ENCODE data around the gene NEURL1B.

Gene NEURL1B

DNA sequence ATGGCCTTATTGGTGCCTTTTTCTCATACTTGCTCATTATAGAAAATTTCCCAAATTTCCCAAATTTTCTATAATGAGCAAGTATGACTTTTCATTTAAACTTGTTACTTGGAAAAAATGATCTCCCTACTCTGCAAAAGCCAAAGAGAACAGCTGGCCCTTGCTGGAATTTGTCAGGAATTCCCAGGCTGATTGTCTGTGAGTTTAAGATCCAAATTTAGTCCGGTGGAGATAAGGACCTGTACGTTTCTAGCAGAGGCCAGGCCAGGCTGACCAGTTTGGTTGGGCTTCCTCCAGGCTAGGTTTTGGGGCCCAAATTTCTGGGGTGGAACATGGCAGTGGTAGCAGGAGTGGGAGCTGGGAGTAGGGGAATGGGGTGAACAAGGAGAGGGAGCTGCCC lies 51.9 kb downstream of the NEURL1B start:
- DNase-seq (ENCODE audit: extremely low spot score) = no peak
- ChIA-PET POLR2A (no interaction called here), CTCF (interaction anchor here (1.1 to 1.4 kb wide), 2 partner anchors 14 to 219 kb away, joined by 3 to 4 read pairs; no protein-coding TSS in a partner anchor)
- TF ChIP-seq FOXM1 (IDR thresholded peaks at IDR 0.05; ENCODE audit: borderline replicate concordance) (no peak), L3MBTL2 (conservative IDR thresholded peaks at IDR 0.05) (no peak), FOXA1 (IDR thresholded peaks at IDR 0.05) (no peak), ELF4 (IDR thresholded peaks at IDR 0.05) (no peak), PKNOX1 (IDR thresholded peaks at IDR 0.05) (no peak), FOXK2 (IDR thresholded peaks at IDR 0.05) (no peak), NFRKB (IDR thresholded peaks at IDR 0.05) (no peak), BHLHE40 (IDR thresholded peaks at IDR 0.05; ENCODE audit: borderline replicate concordance) (no peak), CTBP1 (IDR thresholded peaks at IDR 0.05; ENCODE audit: borderline replicate concordance) (no peak), SP1 (IDR thresholded peaks at IDR 0.05) (no peak), TARDBP (IDR thresholded peaks at IDR 0.05) (no peak), HDGF (IDR thresholded peaks at IDR 0.05; ENCODE audit: borderline replicate concordance) (no peak)

GRCh38 chr5:172694061-172694460 lies 53.0 kb downstream of the NEURL1B start:
- TF ChIP-seq LEF1 (IDR thresholded peaks at IDR 0.05; ENCODE audit: borderline replicate concordance) (no peak), L3MBTL2 (conservative IDR thresholded peaks at IDR 0.05) (no peak)
- ChIA-PET POLR2A (no interaction called here), CTCF (interaction anchor here (0.6 to 1.4 kb wide), 3 partner anchors 13 to 684 kb away, joined by 3 to 8 read pairs (median 4); no protein-coding TSS in a partner anchor)
- no peak for DNase-seq (ENCODE audit: extremely low spot score)

DNA sequence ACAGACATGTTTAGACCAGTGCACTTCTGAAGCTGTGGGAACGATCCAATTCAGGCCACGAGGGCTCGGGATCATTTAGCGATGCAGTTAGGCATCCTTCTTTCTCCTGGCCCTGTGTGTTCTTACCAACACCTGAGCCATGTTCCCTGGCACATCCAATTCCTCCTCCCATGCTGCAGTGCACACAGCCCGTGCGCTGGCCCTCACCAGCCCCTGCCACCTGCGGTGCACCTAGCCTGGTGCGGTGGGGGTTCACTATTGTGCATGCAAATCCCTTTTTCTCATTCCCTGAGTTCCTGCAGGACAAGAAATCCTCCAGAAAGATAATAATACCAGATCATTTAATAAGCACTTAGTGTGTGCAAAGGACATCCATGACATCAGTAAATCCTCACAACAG lies 53.5 kb downstream of the NEURL1B start:
- TF ChIP-seq CTBP1 (IDR thresholded peaks at IDR 0.05; ENCODE audit: borderline replicate concordance) = no peak
- no peak for TF ChIP-seq SUZ12 (IDR thresholded peaks at IDR 0.05)
- no peak for TF ChIP-seq FOXK2 (IDR thresholded peaks at IDR 0.05)
- TF ChIP-seq BHLHE40 (IDR thresholded peaks at IDR 0.05; ENCODE audit: borderline replicate concordance) = no peak
- TF ChIP-seq LEF1 (IDR thresholded peaks at IDR 0.05; ENCODE audit: borderline replicate concordance) = no peak
- TF ChIP-seq TARDBP (IDR thresholded peaks at IDR 0.05) = no peak
- TF ChIP-seq HDGF (IDR thresholded peaks at IDR 0.05; ENCODE audit: borderline replicate concordance) = no peak
- TF ChIP-seq SP1 (IDR thresholded peaks at IDR 0.05) = no peak
- no peak for TF ChIP-seq PKNOX1 (IDR thresholded peaks at IDR 0.05)
- no peak for TF ChIP-seq ZNF384 (IDR thresholded peaks at IDR 0.05)
- ChIA-PET CTCF (interaction anchor here (0.8 to 1.4 kb wide), 2 partner anchors 12 to 216 kb away, joined by 3 to 4 read pairs; no protein-coding TSS in a partner anchor), POLR2A (no interaction called here)
- DNase-seq (ENCODE audit: extremely low spot score) = no peak

- ChIA-PET POLR2A (no interaction called here), CTCF (interaction anchor here (0.8 to 2.0 kb wide), 2 partner anchors 11 to 217 kb away, joined by 3 to 8 read pairs; no protein-coding TSS in a partner anchor)
- no peak for DNase-seq (ENCODE audit: extremely low spot score)
- TF ChIP-seq ELF4 (IDR thresholded peaks at IDR 0.05) (no peak), CTBP1 (IDR thresholded peaks at IDR 0.05; ENCODE audit: borderline replicate concordance) (no peak), ARNT (IDR thresholded peaks at IDR 0.05) (no peak), HDGF (IDR thresholded peaks at IDR 0.05; ENCODE audit: borderline replicate concordance) (no peak), FOXM1 (IDR thresholded peaks at IDR 0.05; ENCODE audit: borderline replicate concordance) (no peak), L3MBTL2 (conservative IDR thresholded peaks at IDR 0.05) (no peak), FOXA1 (IDR thresholded peaks at IDR 0.05) (no peak), NFRKB (IDR thresholded peaks at IDR 0.05) (no peak), SUZ12 (IDR thresholded peaks at IDR 0.05) (no peak), LEF1 (IDR thresholded peaks at IDR 0.05; ENCODE audit: borderline replicate concordance) (no peak), BHLHE40 (IDR thresholded peaks at IDR 0.05; ENCODE audit: borderline replicate concordance) (no peak), TARDBP (IDR thresholded peaks at IDR 0.05) (no peak)
Observed at GRCh38 chr5:172695232-172696054, 54.4 kb downstream of the NEURL1B start.

DNA sequence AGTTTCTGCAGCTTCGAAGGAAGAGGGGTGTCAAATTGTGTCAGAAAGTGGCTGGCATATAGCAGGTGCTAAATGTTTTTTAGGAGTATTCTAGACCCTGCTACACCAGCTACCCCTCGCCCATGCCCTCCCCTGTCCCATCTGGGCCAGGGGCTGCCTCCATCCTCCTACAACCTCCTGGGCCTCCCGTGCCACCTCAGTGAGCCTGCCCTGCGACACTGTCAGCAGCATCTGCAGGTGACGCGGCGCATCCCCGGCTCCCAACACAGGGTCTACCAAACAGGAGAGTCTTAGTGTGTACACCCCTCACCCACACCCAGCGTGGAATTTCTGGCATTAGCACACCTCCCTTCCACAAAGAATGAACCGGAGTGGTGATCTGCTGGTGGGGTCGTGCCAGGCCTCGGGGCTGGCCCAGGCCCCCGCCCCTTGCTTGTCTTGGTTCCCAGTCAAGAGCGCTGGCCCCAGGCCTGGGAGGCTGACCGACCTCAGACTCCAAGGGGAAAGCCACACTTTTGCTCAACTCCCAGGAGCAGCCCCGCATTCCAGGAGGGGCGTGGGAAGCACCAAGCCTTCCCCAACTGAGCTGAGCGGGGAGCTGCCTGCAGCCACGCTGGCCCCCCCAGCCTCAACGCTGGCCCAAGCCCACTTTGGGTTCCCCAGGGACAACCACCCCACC lies 55.2 kb downstream of the NEURL1B start:
- DNase-seq (ENCODE audit: extremely low spot score) = no peak
- POLR2A ChIA-PET = interaction anchor here (0.6 to 1.6 kb wide), 2 partner anchors 214 to 217 kb away, joined by 3 to 4 read pairs; no protein-coding TSS in a partner anchor
- TF ChIP-seq HDGF (IDR thresholded peaks at IDR 0.05; ENCODE audit: borderline replicate concordance) (no peak), ZNF384 (IDR thresholded peaks at IDR 0.05) (no peak), LEF1 (IDR thresholded peaks at IDR 0.05; ENCODE audit: borderline replicate concordance) (no peak), BHLHE40 (IDR thresholded peaks at IDR 0.05; ENCODE audit: borderline replicate concordance) (no peak), ELF4 (IDR thresholded peaks at IDR 0.05) (no peak), FOXM1 (IDR thresholded peaks at IDR 0.05; ENCODE audit: borderline replicate concordance) (no peak), ARNT (IDR thresholded peaks at IDR 0.05) (no peak), SUZ12 (IDR thresholded peaks at IDR 0.05) (no peak), SP1 (IDR thresholded peaks at IDR 0.05) (no peak), NFRKB (IDR thresholded peaks at IDR 0.05) (no peak), PKNOX1 (IDR thresholded peaks at IDR 0.05) (no peak), L3MBTL2 (conservative IDR thresholded peaks at IDR 0.05) (no peak)

More for the DNA sequence above, 55.2 kb downstream of the NEURL1B start:
- CTCF ChIA-PET = interaction anchor here (0.7 to 2.0 kb wide), 7 partner anchors 9 to 590 kb away, joined by 3 to 22 read pairs (median 4); no protein-coding TSS in a partner anchor

Measured in HEK293T (cell line).